HG02840 (cell line): ENCODE data around the gene EDIL3.
"Not testable (repeated sequence)": the region's sequence is repeated elsewhere in the genome, so short reads cannot be mapped to it uniquely, and the experiment has no call there.

Experiments used
- ATAC-seq: cut with Tn5 transposase; IDR thresholded peaks from one replicate; pipeline ENCODE4 v1.9.1; 2021; ENCODE audit warnings: mild to moderate bottlenecking, moderate library complexity, moderate number of reproducible peaks; ENCODE audit not compliant: unreplicated experiment, low FRiP score

Gene EDIL3

GRCh38 chr5:84379749-84380148 is 4.9 kb downstream of the EDIL3 start:
- no peak for ATAC-seq

- no peak for ATAC-seq
Measured at GRCh38 chr5:84378961-84379360, 5.7 kb downstream of the EDIL3 start.

- ATAC-seq = no peak
Measured at GRCh38 chr5:84378420-84378819, 6.3 kb downstream of the EDIL3 start.

- no peak for ATAC-seq
Measured at GRCh38 chr5:84376346-84376745, 8.3 kb downstream of the EDIL3 start.

GRCh38 chr5:84374568-84374967 is 10.1 kb downstream of the EDIL3 start:
- ATAC-seq = no peak

GRCh38 chr5:84373506-84373905 is 11.2 kb downstream of the EDIL3 start:
- ATAC-seq = no peak

- ATAC-seq = no peak
Measured at GRCh38 chr5:84372066-84372695, 12.5 kb downstream of the EDIL3 start.

GRCh38 chr5:84370176-84370575 is 14.5 kb downstream of the EDIL3 start:
- no peak for ATAC-seq

GRCh38 chr5:84364043-84364442 is 20.6 kb downstream of the EDIL3 start:
- no peak for ATAC-seq

- no peak for ATAC-seq
Measured at GRCh38 chr5:84362061-84362720, 22.5 kb downstream of the EDIL3 start.

GRCh38 chr5:84361572-84361971 is 23.1 kb downstream of the EDIL3 start:
- ATAC-seq = no peak

GRCh38 chr5:84360056-84360455 is 24.6 kb downstream of the EDIL3 start:
- no peak for ATAC-seq

- ATAC-seq = no peak
Measured at GRCh38 chr5:84354101-84354500, 30.6 kb downstream of the EDIL3 start.

GRCh38 chr5:84344788-84345187 is 39.9 kb downstream of the EDIL3 start:
- no peak for ATAC-seq

GRCh38 chr5:84343171-84343570 is 41.5 kb downstream of the EDIL3 start:
- no peak for ATAC-seq

GRCh38 chr5:84332106-84332505 is 52.6 kb downstream of the EDIL3 start:
- no peak for ATAC-seq

GRCh38 chr5:84327591-84327990 is 57.1 kb downstream of the EDIL3 start:
- no peak for ATAC-seq

GRCh38 chr5:84322646-84323045 is 62.0 kb downstream of the EDIL3 start:
- no peak for ATAC-seq

- not testable (repeated sequence) for ATAC-seq
Measured at GRCh38 chr5:84317826-84318225, 66.9 kb downstream of the EDIL3 start.

GRCh38 chr5:84312280-84312679 is 72.4 kb downstream of the EDIL3 start:
- not testable (repeated sequence) for ATAC-seq

GRCh38 chr5:84309850-84310249 is 74.8 kb downstream of the EDIL3 start:
- not testable (repeated sequence) for ATAC-seq

GRCh38 chr5:84306601-84307000 is 78.1 kb downstream of the EDIL3 start:
- no peak for ATAC-seq
